ENCODE results near the gene LEFTY1. TPM values are rescaled to one million over a fixed set of nuclear protein-coding genes. Genes with fewer than 3 reads are reported as not detected.
A peak's percentile ranks its signal among the peaks of the same experiment; 100 is the strongest.

Gene LEFTY1
- total and polyA plus RNA-seq, 9 of the 15 experiments (the other 6 are each of a cell fraction or from before 2014, with no cell fraction given) = 0.07 to 0.24 (median 0.17) TPM; not detected in 5

DNA sequence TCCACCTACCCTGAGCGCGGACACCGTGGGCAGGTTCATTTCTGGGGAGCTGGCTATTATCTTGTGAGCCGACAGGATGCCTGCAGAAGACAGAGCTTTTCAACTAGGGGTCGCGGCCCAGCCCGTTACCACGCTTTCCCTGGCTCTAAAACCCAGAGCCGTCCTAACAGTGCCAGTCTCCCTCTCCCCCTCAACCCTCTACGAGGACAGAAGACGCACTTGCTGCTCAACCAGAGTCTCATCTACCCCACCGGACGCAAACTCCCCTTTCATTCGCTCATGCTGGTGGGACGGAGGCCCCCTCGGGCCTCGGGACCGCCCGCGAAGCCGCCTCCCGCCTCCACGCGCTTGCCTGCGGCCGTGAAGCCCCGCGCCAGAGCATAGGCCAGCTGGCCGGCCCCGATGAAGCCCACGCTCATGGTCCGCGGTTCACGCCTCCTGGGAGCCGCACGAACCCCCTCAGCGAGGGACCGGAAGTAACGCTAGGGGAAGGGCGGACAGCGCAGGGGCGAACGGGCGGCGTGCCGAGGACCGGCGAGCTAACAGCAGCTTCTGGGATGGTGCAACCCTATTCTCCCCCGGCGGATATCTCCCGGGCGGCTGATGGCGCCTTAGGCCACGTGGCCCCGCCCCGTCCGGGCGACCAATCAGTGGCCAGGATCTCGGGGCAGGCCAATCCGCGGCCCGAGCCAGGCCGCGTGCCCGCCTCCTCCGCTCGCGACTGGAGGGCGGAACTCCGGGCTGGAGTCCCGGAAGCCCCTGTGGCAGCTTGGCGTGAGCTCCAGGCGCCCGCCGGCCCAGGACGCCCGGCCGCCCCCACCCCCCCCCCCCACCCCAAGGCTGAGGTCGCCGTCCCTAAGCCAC is 35.0 kb upstream of the LEFTY1 start, which contains the start of gene PYCR2 (continued):
- TF ChIP-seq TEAD2 (tag; IDR thresholded peaks at IDR 0.05) = no peak
- TF ChIP-seq, protein P1, sequence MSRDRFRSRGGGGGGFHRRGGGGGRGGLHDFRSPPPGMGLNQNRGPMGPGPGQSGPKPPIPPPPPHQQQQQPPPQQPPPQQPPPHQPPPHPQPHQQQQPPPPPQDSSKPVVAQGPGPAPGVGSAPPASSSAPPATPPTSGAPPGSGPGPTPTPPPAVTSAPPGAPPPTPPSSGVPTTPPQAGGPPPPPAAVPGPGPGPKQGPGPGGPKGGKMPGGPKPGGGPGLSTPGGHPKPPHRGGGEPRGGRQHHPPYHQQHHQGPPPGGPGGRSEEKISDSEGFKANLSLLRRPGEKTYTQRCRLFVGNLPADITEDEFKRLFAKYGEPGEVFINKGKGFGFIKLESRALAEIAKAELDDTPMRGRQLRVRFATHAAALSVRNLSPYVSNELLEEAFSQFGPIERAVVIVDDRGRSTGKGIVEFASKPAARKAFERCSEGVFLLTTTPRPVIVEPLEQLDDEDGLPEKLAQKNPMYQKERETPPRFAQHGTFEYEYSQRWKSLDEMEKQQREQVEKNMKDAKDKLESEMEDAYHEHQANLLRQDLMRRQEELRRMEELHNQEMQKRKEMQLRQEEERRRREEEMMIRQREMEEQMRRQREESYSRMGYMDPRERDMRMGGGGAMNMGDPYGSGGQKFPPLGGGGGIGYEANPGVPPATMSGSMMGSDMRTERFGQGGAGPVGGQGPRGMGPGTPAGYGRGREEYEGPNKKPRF (IDR thresholded peaks at IDR 0.05; ENCODE audit: low read depth, low read length) = no peak
- 0 out of 2 replicates have a peak, but pooled peaks have one; percentile 4 for TF ChIP-seq ZNF143 (CRISPR knock-in tag; IDR thresholded peaks at IDR 0.05)
- TF ChIP-seq TAF9B (IDR thresholded peaks at IDR 0.05; ENCODE audit: partially characterized antibody) = peak; percentile 83
- 0 out of 2 replicates have a peak, but pooled peaks have one; percentile 24 for TF ChIP-seq ZNF766 (CRISPR knock-in tag; conservative IDR thresholded peaks at IDR 0.05)
- peak; percentile 75 for TF ChIP-seq BHLHE40 (IDR thresholded peaks at IDR 0.05; ENCODE audit: low read length)
- peak; percentile 95 for TF ChIP-seq FOS (IDR thresholded peaks at IDR 0.05; ENCODE audit: extremely low read depth, insufficient read length)
- TF ChIP-seq, protein P2, sequence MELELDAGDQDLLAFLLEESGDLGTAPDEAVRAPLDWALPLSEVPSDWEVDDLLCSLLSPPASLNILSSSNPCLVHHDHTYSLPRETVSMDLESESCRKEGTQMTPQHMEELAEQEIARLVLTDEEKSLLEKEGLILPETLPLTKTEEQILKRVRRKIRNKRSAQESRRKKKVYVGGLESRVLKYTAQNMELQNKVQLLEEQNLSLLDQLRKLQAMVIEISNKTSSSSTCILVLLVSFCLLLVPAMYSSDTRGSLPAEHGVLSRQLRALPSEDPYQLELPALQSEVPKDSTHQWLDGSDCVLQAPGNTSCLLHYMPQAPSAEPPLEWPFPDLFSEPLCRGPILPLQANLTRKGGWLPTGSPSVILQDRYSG (tag; conservative IDR thresholded peaks at IDR 0.05; ENCODE audit: low read depth) = peak; percentile 74; the same call in 1 of the 2 replicates
- TF ChIP-seq, protein P3, sequence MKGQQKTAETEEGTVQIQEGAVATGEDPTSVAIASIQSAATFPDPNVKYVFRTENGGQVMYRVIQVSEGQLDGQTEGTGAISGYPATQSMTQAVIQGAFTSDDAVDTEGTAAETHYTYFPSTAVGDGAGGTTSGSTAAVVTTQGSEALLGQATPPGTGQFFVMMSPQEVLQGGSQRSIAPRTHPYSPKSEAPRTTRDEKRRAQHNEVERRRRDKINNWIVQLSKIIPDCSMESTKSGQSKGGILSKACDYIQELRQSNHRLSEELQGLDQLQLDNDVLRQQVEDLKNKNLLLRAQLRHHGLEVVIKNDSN (CRISPR knock-in tag; IDR thresholded peaks at IDR 0.05) = peak; percentile 96
- TF ChIP-seq PHF20 (IDR thresholded peaks at IDR 0.05; ENCODE audit: partially characterized antibody) = peak; percentile 81
- TF ChIP-seq CBFA2T2 (conservative IDR thresholded peaks at IDR 0.05) = peak; percentile 59; the same call in 1 of the 2 replicates
- no peak for TF ChIP-seq MIER1 (IDR thresholded peaks at IDR 0.05; ENCODE audit: low read depth)
- TF ChIP-seq, protein P4, sequence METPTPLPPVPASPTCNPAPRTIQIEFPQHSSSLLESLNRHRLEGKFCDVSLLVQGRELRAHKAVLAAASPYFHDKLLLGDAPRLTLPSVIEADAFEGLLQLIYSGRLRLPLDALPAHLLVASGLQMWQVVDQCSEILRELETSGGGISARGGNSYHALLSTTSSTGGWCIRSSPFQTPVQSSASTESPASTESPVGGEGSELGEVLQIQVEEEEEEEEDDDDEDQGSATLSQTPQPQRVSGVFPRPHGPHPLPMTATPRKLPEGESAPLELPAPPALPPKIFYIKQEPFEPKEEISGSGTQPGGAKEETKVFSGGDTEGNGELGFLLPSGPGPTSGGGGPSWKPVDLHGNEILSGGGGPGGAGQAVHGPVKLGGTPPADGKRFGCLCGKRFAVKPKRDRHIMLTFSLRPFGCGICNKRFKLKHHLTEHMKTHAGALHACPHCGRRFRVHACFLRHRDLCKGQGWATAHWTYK (CRISPR knock-in tag; IDR thresholded peaks at IDR 0.05) = peak; percentile 33; the same call in 1 of the 2 replicates
- TF ChIP-seq RBFOX2 (IDR thresholded peaks at IDR 0.05; ENCODE audit: low read depth, low read length) = peak; percentile 99
- TF ChIP-seq SIN3B (IDR thresholded peaks at IDR 0.05; ENCODE audit: low read depth) = peak; percentile 79; the same call in 1 of the 2 replicates
- TF ChIP-seq ZNF785 (CRISPR knock-in tag; IDR thresholded peaks at IDR 0.05) = no peak
- TF ChIP-seq ZNF586 (CRISPR knock-in tag; conservative IDR thresholded peaks at IDR 0.05) = no peak
- no peak for TF ChIP-seq ZNF644 (tag; IDR thresholded peaks at IDR 0.05; ENCODE audit: low read depth)
- TF ChIP-seq, protein P5, sequence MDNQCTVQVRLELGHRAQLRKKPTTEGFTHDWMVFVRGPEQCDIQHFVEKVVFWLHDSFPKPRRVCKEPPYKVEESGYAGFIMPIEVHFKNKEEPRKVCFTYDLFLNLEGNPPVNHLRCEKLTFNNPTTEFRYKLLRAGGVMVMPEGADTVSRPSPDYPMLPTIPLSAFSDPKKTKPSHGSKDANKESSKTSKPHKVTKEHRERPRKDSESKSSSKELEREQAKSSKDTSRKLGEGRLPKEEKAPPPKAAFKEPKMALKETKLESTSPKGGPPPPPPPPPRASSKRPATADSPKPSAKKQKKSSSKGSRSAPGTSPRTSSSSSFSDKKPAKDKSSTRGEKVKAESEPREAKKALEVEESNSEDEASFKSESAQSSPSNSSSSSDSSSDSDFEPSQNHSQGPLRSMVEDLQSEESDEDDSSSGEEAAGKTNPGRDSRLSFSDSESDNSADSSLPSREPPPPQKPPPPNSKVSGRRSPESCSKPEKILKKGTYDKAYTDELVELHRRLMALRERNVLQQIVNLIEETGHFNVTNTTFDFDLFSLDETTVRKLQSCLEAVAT (IDR thresholded peaks at IDR 0.05) = peak; percentile 75 to 84; a peak in 3 of 4 replicates
- TF ChIP-seq ELF2 (CRISPR knock-in tag; IDR thresholded peaks at IDR 0.05) = no peak

All from K562 (cell line).